Medulla oblongata (tissue), 1 donor: ENCODE data around the gene MN1.

Experiments
- DNase-seq: peaks from one replicate; pipeline ENCODE4 v3.0.0-alpha.2; 2015; ENCODE audit errors: extremely low spot score

Gene MN1

GRCh38 chr22:27800250-27801201 is 1.0 kb downstream of the MN1 start:
- DNase-seq: no peak

DNA sequence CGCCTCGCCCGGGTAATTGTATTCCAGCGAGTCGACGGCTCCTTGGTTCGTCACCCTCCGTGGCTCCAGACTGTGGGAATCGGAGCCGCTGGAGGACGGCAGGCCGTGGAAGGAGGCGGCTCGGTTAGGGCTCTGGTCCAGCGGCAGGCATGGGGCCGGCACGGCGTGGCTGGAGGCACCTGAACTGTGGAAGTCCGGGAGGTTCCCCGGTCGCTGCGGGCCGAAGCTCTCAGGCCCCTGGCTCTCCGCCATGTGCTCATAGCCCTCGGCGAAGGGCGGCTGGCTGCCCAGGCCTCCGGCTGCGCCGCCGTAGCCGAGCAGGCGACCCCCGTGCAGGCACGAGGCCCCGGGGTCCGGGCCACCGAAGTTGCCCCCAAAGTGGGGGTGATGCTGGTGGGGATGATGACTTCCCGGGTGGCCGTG is 1.7 kb downstream of the MN1 start:
- DNase-seq: no peak

DNA sequence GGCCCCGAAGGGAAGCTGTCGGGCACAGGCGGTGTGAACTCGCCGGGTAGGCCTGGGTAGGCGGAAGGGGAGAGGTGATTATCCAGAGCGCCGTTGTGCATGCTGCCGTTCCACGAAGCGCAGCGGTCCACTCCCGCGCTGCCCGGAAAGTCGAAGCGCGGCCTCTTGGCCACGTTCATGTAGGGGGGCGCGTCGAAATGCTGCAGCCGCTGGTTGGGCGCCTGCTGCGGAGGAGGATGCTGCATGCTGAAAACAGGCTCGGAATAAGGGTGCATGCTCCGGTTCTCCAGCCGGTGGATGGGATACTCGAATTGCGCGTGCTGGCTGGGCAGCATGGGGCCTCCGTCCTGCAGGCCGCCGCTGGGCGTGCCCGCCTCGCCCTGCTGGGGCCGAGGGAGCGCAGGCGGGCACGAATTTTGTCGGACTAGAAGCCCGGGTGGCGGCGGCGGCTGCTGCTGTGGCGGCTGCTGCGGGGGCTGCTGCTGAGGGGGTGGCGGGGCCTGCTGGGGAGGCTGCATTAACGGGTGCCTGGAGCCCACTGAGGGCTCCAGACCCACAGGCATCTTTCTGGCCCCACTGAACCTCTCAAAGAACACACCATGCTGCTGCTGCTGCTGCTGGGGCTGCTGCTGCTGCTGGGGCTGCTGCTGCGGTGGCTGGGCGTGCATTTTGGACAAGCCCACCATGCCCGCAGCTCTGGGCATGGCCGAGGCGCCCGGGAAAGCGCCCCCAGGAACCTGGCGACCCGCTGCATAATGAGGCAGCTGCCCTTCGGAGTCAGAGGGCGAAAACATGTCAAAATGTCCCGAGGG is 2.3 kb downstream of the MN1 start:
- no peak for DNase-seq

DNA sequence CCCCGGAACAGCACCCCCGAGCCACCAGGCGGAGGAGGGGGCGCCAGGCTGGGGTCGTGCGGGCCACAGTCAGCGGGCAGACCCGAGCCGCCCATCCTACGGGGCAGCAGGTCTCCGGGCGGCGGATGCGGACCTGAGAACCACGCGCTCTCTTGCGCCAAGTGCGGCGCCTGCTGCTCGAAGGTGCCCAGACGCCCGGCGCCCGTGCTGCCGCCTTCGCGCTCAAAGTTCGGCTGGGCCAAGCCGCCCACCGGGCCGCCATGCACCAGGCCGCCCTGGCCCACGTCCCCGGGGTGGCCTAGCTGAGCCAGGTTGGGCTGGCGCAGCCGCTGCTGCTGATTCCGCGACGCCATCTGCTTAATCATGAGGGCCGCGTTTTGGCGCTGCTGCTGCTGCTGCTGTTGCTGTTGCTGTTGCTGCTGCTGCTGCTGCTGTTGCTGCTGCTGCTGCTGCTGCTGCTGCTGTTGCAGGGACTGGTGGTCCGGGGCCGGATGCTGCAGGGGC is 3.0 kb downstream of the MN1 start:
- no peak for DNase-seq

- no peak for DNase-seq
These were observed 3.8 kb downstream of the MN1 start for GRCh38 chr22:27797520-27798391.

- DNase-seq: no peak
These were observed 4.6 kb downstream of the MN1 start for GRCh38 chr22:27796829-27797519.

- DNase-seq: no peak
These were observed 5.6 kb downstream of the MN1 start for GRCh38 chr22:27795696-27796517.

GRCh38 chr22:27795053-27795452 is 6.5 kb downstream of the MN1 start:
- DNase-seq: peak; percentile 37

DNA sequence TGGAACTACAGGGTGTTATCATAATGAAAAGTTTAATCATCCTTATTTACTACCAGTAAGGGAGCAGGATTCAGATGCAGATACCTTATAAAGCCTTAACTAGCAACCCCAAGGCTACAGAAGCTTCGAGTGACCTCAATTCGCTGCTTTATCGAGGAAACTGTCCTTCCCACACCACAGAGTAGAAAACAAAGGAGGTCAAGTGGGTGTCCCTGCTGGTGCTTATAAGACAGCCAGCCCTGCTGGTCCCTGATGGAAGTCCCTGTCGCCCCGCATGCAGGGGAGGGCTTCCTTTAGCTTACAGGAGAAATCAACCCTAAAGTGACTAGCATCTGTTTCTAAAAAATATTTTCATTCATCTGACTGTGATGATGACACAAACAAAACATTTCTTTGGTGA is 7.3 kb downstream of the MN1 start:
- DNase-seq: no peak

- no peak for DNase-seq
These were observed 8.0 kb downstream of the MN1 start for GRCh38 chr22:27793576-27793975.

DNA sequence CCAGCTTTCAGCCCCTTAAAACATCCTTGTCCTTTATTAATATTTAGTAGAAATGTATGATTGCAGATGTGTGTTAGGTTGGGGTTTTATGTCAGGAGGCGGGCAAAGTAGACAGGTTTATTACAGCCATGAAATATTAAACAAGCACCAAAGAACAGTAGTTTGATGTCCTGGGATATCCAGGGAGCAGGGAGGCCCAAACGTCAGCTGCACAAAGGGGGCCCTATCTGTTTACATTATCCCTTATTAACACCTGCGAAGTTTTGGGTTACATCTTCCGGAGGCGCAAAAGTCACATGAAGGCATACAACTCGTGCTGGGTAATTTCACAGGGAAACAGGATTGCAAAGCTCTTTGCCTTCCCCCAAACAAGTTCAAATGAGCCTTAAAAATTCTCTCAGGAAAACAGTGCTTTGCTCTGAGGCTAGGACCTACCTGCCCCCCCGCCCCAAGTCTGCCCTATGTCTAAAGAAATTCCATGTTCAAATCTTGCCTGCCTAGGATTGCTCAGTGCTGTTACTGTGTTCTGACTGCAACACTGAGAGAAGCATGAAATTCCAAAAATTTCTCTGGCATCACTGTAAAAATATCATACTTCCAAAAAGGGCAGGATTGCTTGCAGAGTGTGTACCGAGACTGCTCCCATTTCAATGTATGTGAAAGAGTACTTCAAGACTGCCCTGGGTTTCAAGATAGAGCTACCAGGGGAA is 8.9 kb downstream of the MN1 start:
- no peak for DNase-seq

DNA sequence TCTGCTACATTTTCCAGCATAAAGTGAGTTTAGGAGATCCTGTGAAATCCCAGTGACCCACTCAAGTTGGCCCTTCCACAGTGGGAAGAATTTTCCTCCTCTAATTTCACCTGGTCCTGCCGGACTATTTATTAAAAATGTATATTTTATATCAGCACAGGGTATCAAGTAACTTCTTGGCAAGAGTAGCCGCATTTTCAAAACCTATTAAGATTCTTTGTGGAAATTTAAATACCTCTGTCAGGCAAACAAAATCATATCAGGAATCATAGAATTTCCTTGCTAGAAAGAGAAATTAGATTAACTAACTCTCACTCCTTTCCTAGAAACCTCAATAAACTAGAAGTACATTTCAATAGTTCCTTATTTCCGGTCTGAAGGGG is 9.7 kb downstream of the MN1 start:
- DNase-seq: no peak

DNA sequence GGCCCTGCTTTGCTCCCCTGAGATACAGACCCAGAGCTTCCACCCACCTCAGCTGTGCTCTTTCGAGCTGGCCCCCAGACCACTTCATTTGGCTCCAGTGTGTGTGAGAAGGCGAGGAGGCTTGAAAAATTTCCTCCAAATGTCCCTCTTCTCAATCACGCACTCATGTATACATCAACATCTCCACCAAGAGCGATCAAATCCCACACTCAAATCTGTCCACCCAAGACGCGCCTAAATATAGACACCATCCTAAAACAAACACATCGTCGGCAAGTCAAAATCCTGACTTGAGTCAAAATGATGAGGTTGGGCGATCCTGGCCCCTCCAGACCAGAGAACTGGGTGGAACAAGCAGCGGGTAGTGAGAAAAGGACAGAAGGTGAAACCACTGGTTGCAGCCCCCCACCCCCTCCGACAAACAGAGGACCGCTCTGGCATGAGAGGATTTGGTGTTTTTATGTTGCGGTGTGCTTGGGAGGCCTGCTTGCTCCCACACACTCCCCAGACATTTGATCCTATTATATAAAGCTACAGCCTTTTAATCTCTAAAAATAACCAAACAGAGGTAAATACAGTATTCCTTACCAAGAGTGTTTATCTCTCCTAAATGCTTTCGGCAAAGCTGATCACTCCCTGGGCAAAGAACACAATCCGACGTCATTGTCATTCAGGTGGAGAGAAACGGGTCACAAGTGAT is 10.2 kb downstream of the MN1 start:
- DNase-seq: no peak

DNA sequence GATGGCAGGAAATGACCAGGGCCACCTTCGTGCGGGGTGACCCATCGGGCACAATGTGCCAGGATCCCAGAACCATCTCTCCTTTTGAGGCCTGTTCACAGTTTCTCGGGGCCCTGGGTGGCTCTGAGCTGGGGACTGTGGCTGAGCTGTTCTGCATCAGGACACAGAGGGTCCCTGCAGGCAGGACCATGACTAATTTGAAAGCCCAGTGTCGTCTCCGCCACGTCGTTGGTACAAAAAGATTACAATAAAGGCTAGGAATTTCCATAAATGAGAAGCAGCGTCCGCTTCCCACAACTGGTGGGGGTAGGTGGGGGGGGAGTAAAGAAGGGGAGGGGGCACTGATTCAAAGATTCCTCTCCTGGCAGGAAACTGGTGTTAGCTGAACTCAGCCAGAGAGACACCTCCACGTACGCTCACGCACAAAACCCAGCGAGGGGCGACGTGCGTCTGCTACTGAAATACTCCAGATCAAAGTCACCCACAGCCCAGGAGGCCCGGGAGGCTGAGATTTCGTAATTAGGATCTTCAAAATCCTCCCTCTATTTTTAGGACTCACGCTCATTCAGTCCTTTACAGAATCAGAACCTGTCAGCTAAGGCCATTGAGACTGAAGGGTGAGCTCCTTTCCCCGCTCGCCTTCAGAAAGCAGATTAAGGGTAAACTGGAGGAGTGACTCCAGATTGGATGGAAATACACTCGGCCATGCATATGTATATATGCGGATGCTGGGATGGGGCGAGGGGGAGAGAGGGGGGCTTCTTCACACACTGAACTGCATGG is 11.0 kb downstream of the MN1 start:
- no peak for DNase-seq

DNA sequence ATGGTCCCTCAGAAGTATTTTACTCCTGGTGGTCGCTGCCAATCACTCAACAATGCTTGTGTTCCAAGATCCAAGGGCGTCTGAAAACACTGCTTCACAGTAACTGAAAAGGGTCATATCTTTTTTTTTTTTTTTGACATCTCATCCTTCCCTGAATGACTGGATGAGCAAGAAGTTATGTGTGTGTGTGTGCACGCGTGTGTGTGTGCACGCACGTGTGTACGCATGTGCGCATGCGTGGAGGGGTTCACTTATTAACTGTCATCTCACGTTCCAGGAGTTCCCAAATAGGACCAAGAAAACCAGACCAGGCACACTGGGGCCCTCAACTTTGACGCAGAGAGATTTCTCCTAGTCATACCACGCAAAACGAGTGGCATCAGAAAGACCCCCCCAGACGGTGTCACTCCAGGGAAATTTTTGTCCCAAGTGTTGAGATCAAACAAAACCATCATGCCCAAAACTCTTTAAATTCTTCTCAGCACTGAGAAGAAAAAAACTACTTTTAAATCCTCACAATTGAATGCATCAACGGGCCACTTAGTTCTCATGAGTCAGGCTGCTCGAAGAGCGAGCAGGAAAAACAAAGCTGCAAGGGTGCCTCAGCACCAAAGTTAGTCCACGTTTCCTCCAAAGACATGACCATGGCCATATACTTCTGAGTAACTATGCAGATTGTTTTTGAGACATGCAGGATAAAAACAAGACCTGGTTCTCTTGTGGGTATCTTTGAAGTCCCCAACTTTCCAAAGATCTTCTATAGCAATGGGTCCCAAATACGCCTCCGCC is 12.9 kb downstream of the MN1 start:
- no peak for DNase-seq

DNA sequence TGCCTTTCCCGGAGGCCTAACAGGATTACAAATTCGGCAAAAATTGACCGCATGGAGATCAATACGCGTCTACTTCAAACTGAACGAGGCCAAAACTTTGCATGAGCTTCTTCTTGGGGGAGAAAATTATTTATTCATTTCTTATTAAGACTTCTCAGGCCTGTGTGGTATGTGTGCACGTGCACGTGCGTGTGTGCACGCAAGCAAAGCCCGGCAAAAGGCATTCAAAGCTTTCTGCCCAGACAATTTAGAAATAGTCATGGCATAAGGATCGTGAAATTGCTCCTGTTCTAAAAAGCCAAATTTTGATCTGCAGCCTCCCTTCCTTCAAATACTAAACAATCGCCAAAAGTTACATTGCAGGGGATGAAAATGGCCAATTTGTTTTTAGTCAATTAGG is 14.6 kb downstream of the MN1 start:
- DNase-seq: no peak

DNA sequence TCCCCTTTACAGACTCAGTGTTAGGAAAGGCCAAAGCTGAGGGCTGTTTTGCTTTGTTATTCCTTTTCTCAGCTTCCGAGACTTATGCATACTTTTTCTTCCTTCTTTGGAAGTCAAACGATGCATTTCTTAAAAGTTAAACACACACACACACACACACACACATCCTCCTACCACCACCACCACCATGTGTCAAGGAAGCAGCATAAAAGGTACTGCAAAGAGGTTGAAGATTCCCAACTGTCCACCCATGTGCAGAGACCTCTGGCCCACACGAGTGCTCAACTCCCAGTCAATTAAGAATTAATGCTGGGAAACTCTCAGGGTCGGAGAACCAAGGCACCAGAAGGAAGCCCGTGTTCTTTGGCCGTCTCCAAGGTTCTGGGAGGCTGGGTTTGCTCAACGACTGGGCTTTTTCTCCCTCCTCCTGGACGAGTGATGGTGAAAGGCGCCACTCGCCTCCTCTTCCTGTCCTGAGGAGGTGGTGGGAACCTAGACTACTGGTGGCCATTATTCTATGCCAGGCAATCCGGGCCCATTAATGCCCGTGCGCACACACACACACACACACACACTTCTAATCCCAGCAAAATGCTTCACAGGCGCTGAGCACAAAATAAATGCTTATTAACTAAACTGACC is 15.1 kb downstream of the MN1 start:
- no peak for DNase-seq
